ENCODE results near the gene SRRT.
"Not testable (repeated sequence)": the region's sequence is repeated elsewhere in the genome, so short reads cannot be mapped to it uniquely, and the experiment has no call there.

- not testable (repeated sequence) for TF ChIP-seq JUNB (IDR thresholded peaks at IDR 0.05); RAD21 (IDR thresholded peaks at IDR 0.05; ENCODE audit: insufficient read depth, low read depth, low read length)
Observed at GRCh38 chr7:100923616-100924015, 48.7 kb downstream of the SRRT start.
